HG03064 (cell line): ENCODE results near the gene CARD19.
A peak's percentile ranks its signal among the peaks of the same experiment; 100 is the strongest.

Experiments used
- ATAC-seq: cut with Tn5 transposase; IDR thresholded peaks from one replicate; pipeline ENCODE4 v1.9.1; 2021; ENCODE audit warnings: low read depth; ENCODE audit not compliant: unreplicated experiment

The CARD19 gene

DNA sequence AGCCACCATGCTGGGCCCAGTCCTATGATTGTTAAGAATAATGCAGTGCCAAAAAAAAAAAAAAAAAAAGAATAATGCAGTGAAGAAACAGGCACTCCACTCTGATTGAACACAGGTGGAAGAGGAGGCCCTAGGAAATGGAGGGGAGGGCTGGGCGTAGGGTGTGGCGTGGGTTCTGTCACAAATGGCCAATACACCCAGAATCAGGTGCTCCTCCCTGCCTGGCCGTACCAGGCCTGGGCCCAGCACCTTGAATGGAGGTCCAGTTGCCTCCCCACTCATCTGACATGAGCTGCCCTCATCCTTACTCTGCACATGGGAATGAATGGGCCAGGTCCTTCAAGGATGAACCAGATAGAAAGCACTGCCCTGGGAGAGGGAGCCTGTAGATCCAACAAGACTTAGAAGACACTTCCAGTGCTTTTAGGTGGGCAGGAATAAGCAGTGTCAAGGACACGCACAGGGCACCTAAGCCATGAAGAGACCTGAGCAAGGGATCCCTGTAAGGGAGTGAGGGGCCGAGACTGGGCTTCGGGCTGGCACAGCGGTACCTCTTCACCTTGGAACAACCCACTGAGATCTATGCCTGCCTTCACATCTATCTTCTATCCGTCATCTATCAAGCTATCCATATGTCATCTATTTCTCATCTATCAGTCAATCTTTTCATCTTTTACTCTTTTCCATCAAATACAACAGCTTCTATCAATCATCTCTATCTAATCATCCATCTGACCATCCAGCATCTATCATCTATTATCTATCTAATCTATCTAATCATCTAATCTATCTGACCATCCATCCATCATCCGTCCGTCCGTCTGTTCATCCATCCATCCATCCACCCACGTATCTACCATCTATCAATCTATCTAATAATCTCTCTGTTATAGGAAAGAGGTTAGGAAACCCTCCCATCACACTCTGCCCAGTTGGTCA, 22.2 kb downstream of the CARD19 start:
- no peak for ATAC-seq

DNA sequence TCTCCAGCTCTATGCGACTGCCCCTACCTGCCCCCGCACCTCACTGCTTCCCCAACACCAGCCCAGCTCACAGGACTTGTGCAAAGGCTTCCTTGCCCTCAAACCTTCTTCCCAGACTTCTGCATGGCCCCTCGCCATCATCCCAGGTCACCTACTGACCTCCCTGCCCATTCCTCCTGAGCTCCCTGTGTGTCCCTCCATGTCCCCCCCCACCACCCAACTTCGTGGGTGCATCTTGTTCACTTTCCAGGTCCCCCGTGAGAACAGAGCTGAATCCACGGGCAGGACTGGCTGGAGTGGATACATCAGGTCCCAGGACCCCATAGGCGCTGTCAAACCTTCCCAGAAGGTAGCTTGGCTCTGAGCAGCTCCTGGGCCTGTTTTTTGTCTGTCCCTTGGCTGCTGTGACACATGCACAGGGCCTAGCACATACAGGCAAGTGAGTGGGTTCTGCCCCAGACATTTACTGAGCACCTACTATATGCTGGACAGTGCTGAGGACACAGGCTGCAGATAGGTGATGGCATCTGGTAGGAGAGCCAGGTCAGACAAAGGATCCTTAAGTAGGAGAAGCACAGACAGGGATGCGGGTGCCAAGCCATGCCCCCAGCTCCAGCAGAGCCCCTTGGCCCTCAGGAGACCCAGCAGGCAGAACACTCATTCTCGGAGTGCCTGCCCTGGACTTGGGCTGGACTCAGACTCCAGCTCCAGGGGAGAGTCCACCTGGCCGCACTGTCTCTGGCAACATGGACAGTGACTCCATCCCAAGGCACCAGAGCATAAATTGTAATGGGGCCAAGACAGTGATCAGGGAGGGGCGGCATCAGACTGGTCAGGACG, 23.1 kb downstream of the CARD19 start:
- ATAC-seq: no peak

DNA sequence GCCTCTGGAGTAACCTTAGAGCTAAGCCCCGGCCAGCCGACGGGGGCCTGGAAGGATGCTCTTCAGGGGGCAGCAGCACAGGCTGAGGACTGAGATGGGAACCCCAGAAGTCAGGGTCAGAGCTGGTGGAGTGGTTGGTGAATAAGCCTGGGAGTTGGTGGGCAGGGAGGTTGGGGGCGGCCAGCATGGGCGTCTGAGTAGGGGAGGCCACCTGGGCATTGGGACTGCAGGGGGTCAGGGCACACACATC, 23.6 kb downstream of the CARD19 start:
- no peak for ATAC-seq

DNA sequence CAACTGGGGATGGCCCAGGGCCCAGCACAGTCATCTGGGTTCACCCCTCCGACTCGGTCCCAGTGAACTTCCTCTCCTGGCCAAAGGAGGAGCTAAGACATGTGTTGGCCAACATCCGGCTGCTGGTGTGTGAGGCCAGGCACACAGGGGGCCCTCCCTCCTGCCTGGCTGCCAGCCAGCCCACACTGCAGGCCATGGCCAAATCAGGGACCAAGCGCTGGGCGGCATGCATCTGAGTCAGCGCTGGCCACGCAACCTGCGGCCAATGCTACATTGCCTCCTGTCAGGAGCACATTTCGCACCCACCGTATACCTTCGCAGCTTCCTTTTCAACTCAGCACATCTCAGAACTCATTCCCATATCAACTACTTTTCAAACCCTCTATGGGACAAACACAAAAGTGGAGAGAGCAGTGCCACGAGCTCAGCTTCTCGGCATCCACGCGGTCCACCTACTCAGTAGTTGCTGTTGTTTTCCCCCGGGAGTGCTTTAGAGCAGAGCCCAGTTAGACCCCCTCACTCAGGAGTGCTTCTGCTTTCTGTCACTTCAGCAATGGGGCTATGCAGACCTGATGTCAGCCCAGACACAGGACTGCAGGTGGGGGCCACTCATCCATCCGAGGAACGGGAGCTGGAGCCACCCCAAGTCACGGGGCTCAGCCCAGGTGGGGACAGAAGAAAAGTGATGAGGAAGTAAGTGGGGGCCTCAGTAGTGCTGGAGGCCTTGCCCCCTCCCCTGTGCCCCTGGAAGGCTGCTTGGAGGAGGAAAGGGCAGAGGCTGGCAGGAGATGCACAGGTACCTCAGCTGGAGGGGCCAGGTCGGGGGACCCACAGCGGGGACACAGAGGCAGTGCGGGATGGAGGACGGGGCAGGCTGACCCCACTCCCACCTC, 24.2 kb downstream of the CARD19 start:
- ATAC-seq: peak; percentile 91

DNA sequence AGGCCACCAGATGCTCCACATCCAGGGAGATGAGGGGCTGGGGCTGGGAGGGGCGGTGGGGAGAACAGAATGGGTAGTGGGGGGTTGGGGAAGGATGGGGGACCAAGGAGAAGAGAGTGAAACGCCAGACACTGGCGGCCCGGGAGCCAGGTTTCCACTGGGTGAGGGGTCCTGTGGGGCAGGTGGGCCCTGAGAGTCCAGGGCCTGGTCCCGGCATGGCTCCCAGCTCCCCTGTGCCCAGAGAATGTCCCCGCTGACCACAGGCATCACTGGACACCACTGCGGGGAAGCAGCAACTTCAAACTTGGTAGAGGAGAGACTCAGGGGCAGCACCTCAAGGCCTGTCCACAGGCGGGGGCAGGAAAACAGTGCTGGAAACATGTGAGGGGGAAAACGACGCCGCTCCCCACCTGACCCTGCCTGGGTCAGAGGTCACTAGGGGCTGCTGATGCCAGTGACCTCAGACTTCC, 24.9 kb downstream of the CARD19 start:
- no peak for ATAC-seq

DNA sequence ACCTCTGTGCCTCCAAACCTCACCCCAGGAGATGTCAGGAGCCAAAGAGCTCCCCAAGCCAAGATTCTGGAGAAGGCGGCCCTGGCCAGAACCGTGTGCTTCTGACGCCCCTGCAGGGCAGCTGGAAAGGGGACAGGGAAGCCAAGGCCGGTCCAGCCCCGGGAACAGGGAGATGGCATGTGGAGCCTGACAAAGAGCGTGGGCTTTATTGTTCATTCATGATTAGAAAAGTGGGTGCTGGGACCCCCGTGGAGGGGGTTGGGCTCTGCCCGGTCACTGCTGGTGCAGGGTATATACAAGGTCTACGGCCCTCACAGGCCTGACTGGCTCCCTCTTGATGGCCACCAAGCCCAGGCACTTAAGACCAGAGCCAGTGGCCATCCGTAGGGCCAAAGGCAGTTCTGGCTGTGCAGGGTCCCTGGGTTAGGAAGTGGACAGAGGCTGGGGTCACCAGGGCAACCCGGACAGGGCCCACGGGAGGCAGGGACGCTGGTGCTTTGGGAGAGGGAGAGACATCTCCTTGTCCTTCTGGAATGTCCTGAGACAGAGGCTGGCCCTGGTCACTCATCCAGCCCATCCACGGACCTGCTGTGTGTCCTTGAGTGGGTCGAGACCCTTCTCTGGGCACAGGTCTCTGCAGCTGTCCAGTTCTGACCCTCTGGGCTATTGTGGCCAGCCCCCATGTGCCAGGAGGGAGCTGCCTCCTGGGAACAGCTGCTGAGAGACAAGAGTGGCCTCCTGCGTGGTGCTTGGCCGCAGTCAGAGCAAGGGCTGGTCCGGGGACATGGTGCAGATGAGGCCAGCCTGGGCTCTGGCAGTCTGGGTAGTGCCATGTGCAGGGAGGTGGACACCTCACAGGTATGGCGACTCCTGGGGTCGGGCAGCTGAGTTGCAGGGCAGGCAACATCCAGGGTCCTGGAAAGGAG, 25.6 kb downstream of the CARD19 start:
- no peak for ATAC-seq

DNA sequence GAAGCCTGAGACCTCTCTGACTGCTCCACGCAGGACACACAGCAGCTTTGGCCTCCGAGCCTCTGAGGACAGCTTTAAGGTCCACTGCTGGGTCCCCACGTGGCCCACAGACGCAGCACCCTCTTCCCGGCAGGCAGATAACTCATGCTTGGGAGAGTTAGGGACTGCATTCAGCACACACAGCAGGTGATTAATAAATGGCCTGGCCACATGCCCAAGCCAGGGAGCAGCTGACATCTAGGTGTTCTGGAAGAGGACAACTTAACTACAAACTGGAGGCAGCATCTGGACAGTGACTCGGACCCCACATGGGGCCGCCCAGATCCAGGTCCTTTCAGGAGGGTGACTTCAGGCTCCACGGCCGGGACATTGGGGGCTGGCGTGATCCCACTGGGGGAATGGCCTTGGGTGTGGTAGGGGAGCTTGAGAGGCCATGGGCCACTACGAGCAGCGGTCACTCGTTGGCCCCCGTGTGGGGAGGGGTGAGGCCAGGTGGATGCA, 26.8 kb downstream of the CARD19 start:
- ATAC-seq: no peak

DNA sequence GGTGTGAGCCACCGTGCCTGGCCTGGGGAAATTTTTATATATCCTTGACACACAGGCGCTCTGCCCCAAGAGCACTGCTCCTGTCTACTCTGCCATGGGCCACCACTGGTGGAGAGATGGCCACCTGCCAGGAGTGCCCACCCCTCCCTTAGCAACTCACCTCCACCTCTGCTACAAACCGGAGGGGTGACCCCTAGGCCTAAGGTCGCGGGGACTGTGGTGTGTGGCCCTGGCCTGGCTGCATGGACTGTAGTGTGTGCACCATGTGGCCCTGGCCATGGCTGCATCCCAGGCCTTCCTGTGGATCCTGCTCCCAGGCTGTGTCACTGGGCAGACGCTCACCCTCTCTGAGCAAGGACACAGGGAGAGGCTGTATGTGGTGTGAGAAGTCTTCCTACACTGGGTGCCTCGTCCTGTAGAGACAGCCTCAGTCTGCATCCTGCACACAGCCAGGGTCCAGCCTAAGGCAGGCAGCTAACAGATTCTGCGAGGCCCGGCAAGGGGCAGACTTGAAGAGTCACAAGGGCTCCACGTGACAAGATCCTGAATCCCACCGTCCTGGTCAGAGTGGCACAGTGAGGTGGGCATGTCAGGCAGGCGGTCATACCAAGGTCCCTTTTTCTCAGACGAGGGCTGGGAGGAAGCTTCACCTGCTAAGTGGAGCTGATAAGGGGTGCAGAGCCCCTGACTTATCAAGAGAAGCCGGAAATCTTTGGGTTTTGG, 27.7 kb downstream of the CARD19 start:
- ATAC-seq: no peak

DNA sequence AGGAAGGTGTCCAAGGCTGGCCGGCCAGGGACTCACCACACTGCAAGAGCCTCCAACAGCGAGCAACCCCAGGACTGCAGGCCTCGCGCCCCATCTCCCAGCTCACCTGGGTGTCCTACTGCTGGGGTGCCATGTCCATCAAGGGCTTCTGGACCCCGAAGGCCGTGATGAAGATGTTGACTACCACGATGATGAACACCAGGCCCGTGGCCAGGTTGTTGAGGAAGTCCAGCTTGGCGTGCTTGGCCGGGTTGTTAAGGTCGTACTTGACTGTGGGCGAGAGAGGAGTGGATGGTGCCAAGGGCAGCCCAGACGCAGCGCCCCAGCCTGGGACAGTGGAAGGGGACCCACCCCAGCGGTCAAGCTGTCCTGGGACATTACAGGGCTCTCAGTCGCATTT, 28.8 kb downstream of the CARD19 start:
- no peak for ATAC-seq

DNA sequence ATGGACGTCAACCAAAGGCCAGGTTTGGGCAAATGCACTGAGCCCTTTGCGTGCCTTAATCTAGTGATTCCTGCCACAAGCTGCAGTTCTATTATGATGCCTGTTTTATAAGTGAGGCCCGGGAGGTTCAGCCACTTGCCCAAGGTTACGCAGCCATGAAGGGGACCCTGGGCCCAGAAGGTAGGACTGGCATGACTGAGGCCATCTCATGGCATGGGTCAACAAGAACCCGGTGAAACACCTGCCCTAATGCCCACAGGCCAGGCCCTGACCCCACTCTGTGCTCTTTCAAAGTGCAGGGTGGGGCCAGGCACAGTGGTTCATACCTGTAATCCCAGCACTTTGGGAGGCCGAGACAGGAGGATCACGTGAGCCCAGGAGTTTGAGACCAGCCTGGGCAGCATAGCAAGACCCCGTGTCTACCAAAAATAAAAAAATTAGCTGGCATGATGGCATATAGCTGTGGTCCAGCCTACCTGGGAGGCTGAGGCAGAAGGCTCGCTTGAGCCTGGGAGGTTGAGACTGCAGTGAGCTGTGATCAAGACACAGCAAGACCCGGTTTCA, 29.4 kb downstream of the CARD19 start:
- ATAC-seq: no peak

DNA sequence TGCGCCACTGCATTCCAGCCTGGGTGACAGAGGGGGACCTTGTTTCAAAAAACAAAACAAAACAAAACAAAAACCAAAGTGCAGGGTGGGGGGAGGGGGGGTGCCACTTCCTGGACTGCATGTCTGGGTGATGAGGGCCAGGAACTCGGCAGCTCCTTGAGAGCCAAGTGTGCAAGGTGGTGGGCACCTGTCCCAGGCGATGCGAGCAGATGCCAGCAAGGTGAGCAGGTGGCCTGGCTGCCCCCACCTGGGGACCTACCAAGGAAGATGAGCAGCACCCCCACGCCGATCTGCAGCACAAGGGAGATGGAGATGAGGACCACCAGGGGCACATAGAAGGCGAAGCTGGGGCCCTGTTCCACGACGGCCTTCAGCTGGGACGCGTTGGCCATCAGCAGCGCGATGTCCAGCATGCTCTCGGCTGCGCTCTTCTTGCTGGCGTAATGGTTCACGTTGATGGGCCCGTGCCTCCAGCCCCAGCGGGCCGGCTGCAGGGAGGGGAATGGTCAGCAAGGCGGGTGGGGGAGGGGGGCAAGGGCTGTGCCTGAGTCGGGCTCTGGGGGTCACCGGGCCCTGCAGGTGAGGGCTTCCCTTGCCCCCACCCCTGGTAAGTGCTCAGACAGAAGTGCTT, 30.2 kb downstream of the CARD19 start:
- ATAC-seq: no peak

DNA sequence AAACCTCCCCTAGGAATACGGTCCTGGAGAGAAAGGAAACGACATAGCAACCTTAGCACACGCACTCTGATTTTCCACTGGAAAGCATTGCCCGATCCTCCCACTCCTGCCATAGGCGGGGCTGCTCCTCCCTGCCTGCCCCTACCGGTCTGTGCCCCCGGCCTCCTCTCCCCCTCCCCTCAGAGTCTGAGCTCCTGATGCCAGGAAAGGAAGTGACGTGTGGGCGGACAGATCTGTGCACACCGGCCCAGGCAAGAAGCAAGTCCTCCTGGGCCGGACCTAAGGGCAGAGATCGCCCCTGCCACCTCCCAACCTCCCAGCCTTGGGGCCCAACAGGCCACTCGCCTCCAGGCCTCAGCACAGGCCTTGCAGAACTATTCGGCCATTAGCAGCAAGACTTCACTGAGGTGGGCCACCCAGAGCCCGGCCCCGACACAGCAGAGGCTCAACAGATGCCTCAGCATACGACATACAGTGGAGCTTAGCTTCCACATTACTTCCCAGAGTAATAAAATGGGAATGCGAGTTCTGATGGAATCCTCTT, 30.9 kb downstream of the CARD19 start:
- ATAC-seq: no peak

DNA sequence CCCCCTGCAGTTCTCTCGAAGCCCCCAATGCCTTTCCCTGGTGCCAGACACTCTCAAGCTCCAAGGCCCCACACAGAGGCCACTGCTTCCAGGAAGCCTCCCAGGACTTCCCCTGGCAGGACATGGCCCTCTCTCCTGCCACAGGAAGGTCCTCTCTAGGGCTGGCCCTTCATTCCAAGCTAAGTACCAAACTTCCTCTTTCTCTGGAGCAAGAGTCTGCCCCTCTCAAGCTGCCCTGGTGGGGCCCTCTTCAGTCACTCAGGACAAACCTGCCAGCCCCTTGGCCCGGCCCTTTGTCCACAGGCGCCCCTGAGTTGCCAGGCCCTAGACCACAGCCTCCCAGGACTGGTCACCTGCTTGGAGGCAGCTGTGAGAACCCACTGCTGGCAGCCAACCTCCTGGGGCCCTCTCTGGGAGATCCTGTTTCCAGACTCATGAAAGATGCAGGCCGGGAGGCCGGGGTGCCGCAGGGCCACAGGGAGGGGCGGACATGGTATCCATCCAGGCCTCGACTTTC, 31.4 kb downstream of the CARD19 start:
- ATAC-seq: no peak

DNA sequence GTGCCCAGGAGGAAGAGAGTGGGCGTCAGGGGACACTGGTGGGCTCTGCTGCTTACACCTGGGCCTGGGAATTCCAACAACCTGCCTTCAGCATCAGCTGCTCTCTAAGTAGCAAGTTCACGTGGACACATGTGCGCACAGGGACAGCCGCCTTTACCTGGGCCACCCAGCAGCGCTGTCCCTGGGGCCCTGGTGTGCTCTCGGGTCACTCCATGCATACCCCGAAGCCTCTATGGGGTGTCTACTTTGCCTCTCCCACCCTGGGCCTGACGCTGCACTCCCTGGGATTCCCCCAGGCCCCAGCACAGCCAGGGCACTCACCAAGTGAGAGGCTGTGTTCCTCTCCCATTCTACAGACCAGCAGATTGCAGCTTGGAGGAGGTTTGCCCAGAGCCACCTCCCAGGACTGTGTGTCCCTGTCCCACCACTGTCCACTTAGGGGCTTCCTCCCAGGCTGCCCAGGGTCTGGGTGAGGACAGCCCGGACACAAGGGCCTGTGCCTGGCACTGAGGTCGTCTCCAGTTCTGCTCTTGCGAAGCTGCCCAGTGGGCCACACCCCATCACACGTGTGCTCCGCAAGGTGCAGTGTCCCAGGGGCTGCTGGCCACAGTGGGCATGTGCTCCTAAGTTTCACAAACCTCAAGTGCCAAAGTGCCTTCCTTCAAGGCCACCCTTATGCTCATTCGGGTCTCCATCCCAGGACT, 32.1 kb downstream of the CARD19 start:
- ATAC-seq: no peak

DNA sequence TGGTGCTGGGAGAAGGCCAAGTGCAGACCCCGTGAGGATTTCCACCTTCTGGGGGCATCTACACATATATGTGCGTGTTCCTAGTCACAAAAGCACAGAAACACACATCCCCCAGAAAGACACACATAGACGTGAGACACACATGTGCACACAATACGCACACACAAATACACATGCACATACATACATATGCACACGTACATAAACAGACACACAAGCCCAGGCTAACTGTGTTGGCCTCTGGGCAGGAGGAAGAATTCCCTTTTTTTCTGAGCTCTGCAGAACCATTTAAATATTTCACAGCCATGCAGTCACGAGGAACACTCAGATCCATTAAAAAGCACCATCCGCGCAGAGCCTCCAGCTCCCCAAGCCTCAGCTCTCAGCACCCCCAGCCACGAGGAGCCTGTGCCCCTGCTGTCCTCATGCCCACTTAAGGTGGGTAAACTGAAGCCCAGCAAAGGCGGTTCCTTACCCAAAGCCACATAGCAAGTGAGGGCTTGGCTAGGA, 32.8 kb downstream of the CARD19 start:
- no peak for ATAC-seq

DNA sequence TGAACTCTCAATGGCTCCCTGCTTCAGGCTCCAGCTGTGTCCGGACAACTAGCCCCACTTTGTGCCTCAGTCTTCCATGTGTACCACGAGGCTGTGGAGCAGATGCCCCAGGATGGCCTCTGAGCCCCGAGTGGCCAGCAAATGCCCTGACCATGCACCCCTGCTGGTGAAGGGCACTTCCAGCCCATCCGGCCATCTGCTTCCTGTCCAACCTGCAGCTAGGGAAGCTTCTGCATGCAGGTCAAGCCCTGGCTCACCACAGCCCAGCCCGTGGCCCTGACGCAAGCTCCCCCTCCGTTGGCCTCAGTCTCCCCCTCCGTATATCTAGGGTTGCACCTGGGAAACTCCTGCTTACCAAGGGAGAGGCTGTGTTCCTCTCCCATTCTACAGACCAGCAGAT, 33.3 kb downstream of the CARD19 start:
- no peak for ATAC-seq
